ENCODE data around the gene FRS2.

- TF ChIP-seq, protein P1, sequence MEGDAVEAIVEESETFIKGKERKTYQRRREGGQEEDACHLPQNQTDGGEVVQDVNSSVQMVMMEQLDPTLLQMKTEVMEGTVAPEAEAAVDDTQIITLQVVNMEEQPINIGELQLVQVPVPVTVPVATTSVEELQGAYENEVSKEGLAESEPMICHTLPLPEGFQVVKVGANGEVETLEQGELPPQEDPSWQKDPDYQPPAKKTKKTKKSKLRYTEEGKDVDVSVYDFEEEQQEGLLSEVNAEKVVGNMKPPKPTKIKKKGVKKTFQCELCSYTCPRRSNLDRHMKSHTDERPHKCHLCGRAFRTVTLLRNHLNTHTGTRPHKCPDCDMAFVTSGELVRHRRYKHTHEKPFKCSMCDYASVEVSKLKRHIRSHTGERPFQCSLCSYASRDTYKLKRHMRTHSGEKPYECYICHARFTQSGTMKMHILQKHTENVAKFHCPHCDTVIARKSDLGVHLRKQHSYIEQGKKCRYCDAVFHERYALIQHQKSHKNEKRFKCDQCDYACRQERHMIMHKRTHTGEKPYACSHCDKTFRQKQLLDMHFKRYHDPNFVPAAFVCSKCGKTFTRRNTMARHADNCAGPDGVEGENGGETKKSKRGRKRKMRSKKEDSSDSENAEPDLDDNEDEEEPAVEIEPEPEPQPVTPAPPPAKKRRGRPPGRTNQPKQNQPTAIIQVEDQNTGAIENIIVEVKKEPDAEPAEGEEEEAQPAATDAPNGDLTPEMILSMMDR (IDR thresholded peaks at IDR 0.05): no peak
- no peak for TF ChIP-seq POLR2A (IDR thresholded peaks at IDR 0.05)
Measured at GRCh38 chr12:69588527-69588926, 118.3 kb downstream of the FRS2 start.

Measured in esophagus squamous epithelium (tissue), 4 donors.